ENCODE data around the gene WASHC2A.
"Not testable (repeated sequence)": the region's sequence is repeated elsewhere in the genome, so short reads cannot be mapped to it uniquely, and the experiment has no call there.

The WASHC2A gene

GRCh38 chr10:50067546-50068351 is at the start of gene WASHC2A:
WASHC2A (plus strand) TSS chr10:50067954; CDS start chr10:50068006, 52 bp downstream.
- DNase-seq (ENCODE audit: low read depth in 1 of 2, low spot score in 1 of 2): peak; percentile 68 to 75

GRCh38 chr10:50019279-50019678 is 48.5 kb upstream of the WASHC2A start:
- not testable (repeated sequence) for DNase-seq (ENCODE audit: low read depth in 1 of 2, low spot score in 1 of 2)

GRCh38 chr10:50020451-50021024 is 47.2 kb upstream of the WASHC2A start:
- not testable (repeated sequence) for DNase-seq (ENCODE audit: low read depth in 1 of 2, low spot score in 1 of 2)

GRCh38 chr10:50021646-50022045 is 46.1 kb upstream of the WASHC2A start:
- DNase-seq (ENCODE audit: low read depth in 1 of 2, low spot score in 1 of 2): no peak

GRCh38 chr10:50024716-50025383 is 42.9 kb upstream of the WASHC2A start:
- DNase-seq (ENCODE audit: low read depth in 1 of 2, low spot score in 1 of 2): not testable (repeated sequence)

GRCh38 chr10:50025627-50026026 is 42.1 kb upstream of the WASHC2A start:
- DNase-seq (ENCODE audit: low read depth in 1 of 2, low spot score in 1 of 2): no peak

GRCh38 chr10:50027195-50027594 is 40.6 kb upstream of the WASHC2A start:
- DNase-seq (ENCODE audit: low read depth in 1 of 2, low spot score in 1 of 2): no peak

- no peak for DNase-seq (ENCODE audit: low read depth in 1 of 2, low spot score in 1 of 2)
These were observed 34.3 kb upstream of the WASHC2A start for GRCh38 chr10:50033481-50033880.

GRCh38 chr10:50035337-50035736 is 32.4 kb upstream of the WASHC2A start:
- not testable (repeated sequence) for DNase-seq (ENCODE audit: low read depth in 1 of 2, low spot score in 1 of 2)

GRCh38 chr10:50044941-50045664 is 22.7 kb upstream of the WASHC2A start:
- DNase-seq (ENCODE audit: low read depth in 1 of 2, low spot score in 1 of 2): no peak

GRCh38 chr10:50046457-50046856 is 21.3 kb upstream of the WASHC2A start:
- DNase-seq (ENCODE audit: low read depth in 1 of 2, low spot score in 1 of 2): not testable (repeated sequence)

- DNase-seq (ENCODE audit: low read depth in 1 of 2, low spot score in 1 of 2): not testable (repeated sequence)
These were observed 20.2 kb upstream of the WASHC2A start for GRCh38 chr10:50047594-50047993.

- DNase-seq (ENCODE audit: low read depth in 1 of 2, low spot score in 1 of 2): not testable (repeated sequence)
These were observed 15.6 kb upstream of the WASHC2A start for GRCh38 chr10:50051995-50052660.

- DNase-seq (ENCODE audit: low read depth in 1 of 2, low spot score in 1 of 2): not testable (repeated sequence)
These were observed 14.9 kb upstream of the WASHC2A start for GRCh38 chr10:50052778-50053376.

- DNase-seq (ENCODE audit: low read depth in 1 of 2, low spot score in 1 of 2): not testable (repeated sequence)
These were observed 12.1 kb upstream of the WASHC2A start for GRCh38 chr10:50055494-50056292.

GRCh38 chr10:50056654-50057053 is 11.1 kb upstream of the WASHC2A start:
- DNase-seq (ENCODE audit: low read depth in 1 of 2, low spot score in 1 of 2): not testable (repeated sequence)

GRCh38 chr10:50058727-50059126 is 9.0 kb upstream of the WASHC2A start:
- not testable (repeated sequence) for DNase-seq (ENCODE audit: low read depth in 1 of 2, low spot score in 1 of 2)

GRCh38 chr10:50059946-50060345 is 7.8 kb upstream of the WASHC2A start:
- DNase-seq (ENCODE audit: low read depth in 1 of 2, low spot score in 1 of 2): not testable (repeated sequence)

- DNase-seq (ENCODE audit: low read depth in 1 of 2, low spot score in 1 of 2): not testable (repeated sequence)
These were observed 6.2 kb upstream of the WASHC2A start for GRCh38 chr10:50061548-50061947.
